Breast epithelium (tissue), 4 donors: Measurements from ENCODE around the gene NPTXR. TPM values are rescaled to one million over a fixed set of nuclear protein-coding genes. Genes with fewer than 3 reads are reported as not detected.

Experiments used
- DNase-seq, 2 donors: peaks; one replicate each; pipeline ENCODE4 v3.0.0-alpha.2; 2019; ENCODE audit warnings: low spot score in 2 of 2
- H3K27ac ChIP-seq, 2 donors: fragments of 200-600 bp; sonication (generic) in 1 of 2; one replicate each; pipeline ENCODE4 v1.5.1; 2016 to 2019; ENCODE audit warnings: mild to moderate bottlenecking in 1 of 2
- H3K27me3 ChIP-seq, 2 donors: fragments of 200-600 bp; sonication (generic) in 1 of 2; one replicate each; pipeline versions ENCODE4 v1.5.1 to v1.6.0; 2017 to 2019; ENCODE audit warnings: control low read depth in 1 of 2, mild to moderate bottlenecking in 1 of 2
- H3K36me3 ChIP-seq: fragments of 200-600 bp; one replicate; pipeline ENCODE4 v1.5.1; 2019
- H3K4me1 ChIP-seq, 2 donors: fragments of 200-600 bp; sonication (generic); one replicate each; pipeline ENCODE4 v1.5.1; 2016 to 2019; ENCODE audit warnings: control low read depth in 1 of 2
- H3K4me3 ChIP-seq, 3 donors: fragments of 200-600 bp; sonication (generic); 1 replicate in 2 of 3; 2 replicates in 1 of 3; pipeline ENCODE4 v1.5.1; 2016 to 2019; ENCODE audit warnings: mild to moderate bottlenecking in 3 of 3, moderate library complexity in 2 of 3
- H3K9me3 ChIP-seq, 2 donors: fragments of 200-600 bp; sonication (generic) in 1 of 2; one replicate each; pipeline ENCODE4 v1.5.1; 2016 to 2019; ENCODE audit warnings: control low read depth in 1 of 2
- POLR2A ChIP-seq: fragments of 450-650 bp; IDR thresholded peaks from one replicate; pipeline ENCODE4 v1.6.1; 2016; ENCODE audit warnings: antibody characterized with exemption, mild to moderate bottlenecking, moderate library complexity
- POLR2AphosphoS5 ChIP-seq, 3 donors: sonication (generic); formaldehyde crosslinking; IDR thresholded peaks; one replicate each; pipeline ENCODE4 v1.6.1; 2017; ENCODE audit warnings: antibody characterized with exemption in 3 of 3
- intact Hi-C: fragments of 100-400 bp; cut with DNase I; formaldehyde crosslinking; loops from one replicate; pipeline ENCODE4 v1.15.1; 2023; ENCODE audit warnings: low total_unique reads
- total RNA-seq, 3 donors: library from RNA; depleted of rRNA; stranded (reverse); fragments of >200 nt; gene quantifications; one replicate each; pipeline ENCODE4 v1.1.0, GENCODE V29; 2016
- TF ChIP-seq, protein P1 (sequence below), 3 donors: fragments of 450-650 bp; IDR thresholded peaks; one replicate each; pipeline ENCODE4 v1.5.1; 2016 to 2017; ENCODE audit warnings: antibody characterized with exemption in 3 of 3, mild to moderate bottlenecking in 3 of 3, moderate library complexity in 3 of 3

NPTXR gene
- total RNA-seq = 1 to 10 TPM; 3.7 to 4.6 (median 4.5) TPM

DNA sequence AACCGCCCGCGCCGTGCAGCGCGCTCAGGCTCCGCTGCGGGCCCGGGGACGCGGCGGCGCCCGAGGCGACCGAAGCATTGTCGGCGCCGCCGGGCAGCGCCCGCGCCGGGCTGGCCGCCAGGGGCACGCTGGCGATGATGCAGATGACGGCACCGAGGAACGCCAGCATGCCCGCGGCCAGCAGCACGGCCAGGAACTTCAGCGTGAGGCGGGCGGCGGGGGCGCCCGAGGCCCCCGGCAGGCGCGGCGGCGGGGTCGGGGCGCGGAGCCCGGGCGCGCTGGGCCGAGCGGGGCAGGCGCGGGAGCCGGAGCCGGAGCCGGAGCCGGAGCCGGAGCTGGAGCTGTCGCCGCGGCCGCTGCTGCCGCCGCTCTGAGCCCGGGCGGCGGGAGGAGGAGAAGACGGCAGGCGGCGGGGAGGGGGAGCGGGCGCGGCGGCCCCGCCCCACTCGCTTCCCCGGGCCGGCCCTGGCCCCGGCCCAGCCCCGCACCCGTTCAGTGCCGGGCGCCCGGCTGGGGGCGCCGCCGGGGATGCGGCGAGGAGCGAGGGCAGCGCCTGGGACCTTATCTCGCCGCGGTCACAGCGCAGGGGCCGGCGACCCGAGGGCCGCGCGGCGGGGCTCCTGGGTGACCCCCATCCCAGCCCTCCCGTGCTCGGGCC, at the start of gene NPTXR:
Gene NPTXR (minus strand): TSS at position 372 of the 658 bp plus-strand sequence.
- Histone ChIP-seq H3K27ac (peak within 1 kb of the TSS in 1 of 2 donors; percentile 52), H3K36me3 (no peaks in the 10 kb centered on the region), H3K27me3 (no peaks in the 10 kb centered on the region), H3K4me1 (peaks cover 3 to 8% of the 10 kb centered on the region in 2 donors), H3K9me3 (no peaks in the 10 kb centered on the region), H3K4me3 (peak within 1 kb of the TSS; percentile 27 to 67 (median 58))
- no peak for DNase-seq
- TF ChIP-seq POLR2AphosphoS5 (IDR thresholded peaks at IDR 0.05) (no peak), POLR2A (no peak)
- intact Hi-C loops = no loop called here

DNA sequence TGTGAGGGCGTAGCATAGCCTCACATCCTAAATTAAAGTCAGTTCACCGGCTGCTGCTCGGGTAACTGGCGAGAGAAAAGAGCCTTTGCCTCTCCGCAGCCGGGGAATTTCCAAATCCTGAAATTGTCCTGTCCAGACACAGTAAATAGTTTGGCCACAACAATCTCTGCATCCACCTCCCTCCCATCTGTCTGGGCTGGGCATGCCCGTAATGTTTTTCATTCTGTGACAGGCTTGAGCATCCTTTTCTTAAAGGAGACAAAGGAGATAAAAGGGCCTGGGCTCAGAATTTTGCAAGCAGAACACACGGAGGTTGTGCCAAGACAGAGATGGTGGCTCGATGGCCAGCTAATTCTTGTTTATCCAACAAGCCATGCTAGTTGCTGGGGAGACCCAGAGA, 47.4 kb upstream of the NPTXR start:
- no peaks in the 10 kb centered on the region for H3K4me1 ChIP-seq
- H3K27ac ChIP-seq = no peak overlapping the region
- intact Hi-C loops = no loop called here
- H3K27me3 ChIP-seq = no peaks in the 10 kb centered on the region
- TF ChIP-seq POLR2AphosphoS5 (IDR thresholded peaks at IDR 0.05) = no peak
- TF ChIP-seq, protein P1, sequence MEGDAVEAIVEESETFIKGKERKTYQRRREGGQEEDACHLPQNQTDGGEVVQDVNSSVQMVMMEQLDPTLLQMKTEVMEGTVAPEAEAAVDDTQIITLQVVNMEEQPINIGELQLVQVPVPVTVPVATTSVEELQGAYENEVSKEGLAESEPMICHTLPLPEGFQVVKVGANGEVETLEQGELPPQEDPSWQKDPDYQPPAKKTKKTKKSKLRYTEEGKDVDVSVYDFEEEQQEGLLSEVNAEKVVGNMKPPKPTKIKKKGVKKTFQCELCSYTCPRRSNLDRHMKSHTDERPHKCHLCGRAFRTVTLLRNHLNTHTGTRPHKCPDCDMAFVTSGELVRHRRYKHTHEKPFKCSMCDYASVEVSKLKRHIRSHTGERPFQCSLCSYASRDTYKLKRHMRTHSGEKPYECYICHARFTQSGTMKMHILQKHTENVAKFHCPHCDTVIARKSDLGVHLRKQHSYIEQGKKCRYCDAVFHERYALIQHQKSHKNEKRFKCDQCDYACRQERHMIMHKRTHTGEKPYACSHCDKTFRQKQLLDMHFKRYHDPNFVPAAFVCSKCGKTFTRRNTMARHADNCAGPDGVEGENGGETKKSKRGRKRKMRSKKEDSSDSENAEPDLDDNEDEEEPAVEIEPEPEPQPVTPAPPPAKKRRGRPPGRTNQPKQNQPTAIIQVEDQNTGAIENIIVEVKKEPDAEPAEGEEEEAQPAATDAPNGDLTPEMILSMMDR (IDR thresholded peaks at IDR 0.05) = no peak
- DNase-seq = no peak
- H3K4me3 ChIP-seq = no peak overlapping the region
- no peaks in the 10 kb centered on the region for H3K9me3 ChIP-seq
- no peaks in the 10 kb centered on the region for H3K36me3 ChIP-seq

DNA sequence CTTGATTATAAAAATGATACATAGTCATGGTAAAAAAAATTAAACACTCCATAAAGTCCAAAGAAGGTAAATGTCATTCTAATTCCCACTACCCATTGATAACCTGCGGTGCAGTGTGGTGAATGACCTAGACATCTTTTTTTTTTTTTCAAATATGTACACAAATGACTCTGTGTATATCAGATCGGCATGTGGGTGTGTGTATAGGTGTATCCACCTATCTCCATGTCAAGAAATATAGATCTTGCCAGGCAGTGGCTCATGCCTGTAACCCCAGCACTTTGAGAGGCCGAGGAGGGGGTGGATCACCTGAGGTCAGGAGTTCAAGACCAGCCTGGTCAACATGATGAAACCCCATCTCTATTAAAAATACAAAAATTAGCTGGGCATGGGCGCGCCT, 46.5 kb upstream of the NPTXR start:
- no peak overlapping the region for H3K4me3 ChIP-seq
- intact Hi-C loops = no loop called here
- no peaks in the 10 kb centered on the region for H3K36me3 ChIP-seq
- H3K27ac ChIP-seq = no peak overlapping the region
- TF ChIP-seq, protein P1 (IDR thresholded peaks at IDR 0.05) = no peak
- no peak for TF ChIP-seq POLR2A
- no peak for TF ChIP-seq POLR2AphosphoS5 (IDR thresholded peaks at IDR 0.05)
- no peaks in the 10 kb centered on the region for H3K4me1 ChIP-seq
- H3K27me3 ChIP-seq = no peaks in the 10 kb centered on the region
- no peaks in the 10 kb centered on the region for H3K9me3 ChIP-seq
- DNase-seq = no peak

DNA sequence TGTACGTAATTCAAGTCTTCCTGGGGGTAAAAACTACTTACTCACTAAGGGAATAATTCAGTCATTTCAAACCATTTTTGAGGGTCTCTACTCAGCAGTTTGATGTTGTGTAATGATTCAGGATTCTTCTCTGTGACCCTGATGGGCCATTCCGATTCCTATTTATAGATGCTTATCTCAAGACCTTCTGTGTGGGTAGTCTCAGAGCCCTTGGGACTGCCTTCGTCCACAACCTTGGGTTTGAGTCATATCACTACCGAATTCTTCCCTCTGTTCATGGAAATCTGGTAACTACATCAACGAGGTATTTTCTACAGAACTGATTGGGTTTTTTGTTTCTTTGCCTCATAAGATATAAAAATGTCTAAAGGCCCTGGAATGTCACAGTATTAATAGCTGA, 42.5 kb upstream of the NPTXR start:
- Histone ChIP-seq H3K27me3 (no peaks in the 10 kb centered on the region), H3K4me1 (peaks cover 6 to 14% of the 10 kb centered on the region in 2 donors), H3K4me3 (no peak overlapping the region), H3K36me3 (no peaks in the 10 kb centered on the region), H3K27ac (no peak overlapping the region), H3K9me3 (no peaks in the 10 kb centered on the region)
- intact Hi-C loops = no loop called here
- TF ChIP-seq POLR2AphosphoS5 (IDR thresholded peaks at IDR 0.05) = no peak
- TF ChIP-seq, protein P1 (IDR thresholded peaks at IDR 0.05) = no peak
- no peak for TF ChIP-seq POLR2A
- DNase-seq = no peak

DNA sequence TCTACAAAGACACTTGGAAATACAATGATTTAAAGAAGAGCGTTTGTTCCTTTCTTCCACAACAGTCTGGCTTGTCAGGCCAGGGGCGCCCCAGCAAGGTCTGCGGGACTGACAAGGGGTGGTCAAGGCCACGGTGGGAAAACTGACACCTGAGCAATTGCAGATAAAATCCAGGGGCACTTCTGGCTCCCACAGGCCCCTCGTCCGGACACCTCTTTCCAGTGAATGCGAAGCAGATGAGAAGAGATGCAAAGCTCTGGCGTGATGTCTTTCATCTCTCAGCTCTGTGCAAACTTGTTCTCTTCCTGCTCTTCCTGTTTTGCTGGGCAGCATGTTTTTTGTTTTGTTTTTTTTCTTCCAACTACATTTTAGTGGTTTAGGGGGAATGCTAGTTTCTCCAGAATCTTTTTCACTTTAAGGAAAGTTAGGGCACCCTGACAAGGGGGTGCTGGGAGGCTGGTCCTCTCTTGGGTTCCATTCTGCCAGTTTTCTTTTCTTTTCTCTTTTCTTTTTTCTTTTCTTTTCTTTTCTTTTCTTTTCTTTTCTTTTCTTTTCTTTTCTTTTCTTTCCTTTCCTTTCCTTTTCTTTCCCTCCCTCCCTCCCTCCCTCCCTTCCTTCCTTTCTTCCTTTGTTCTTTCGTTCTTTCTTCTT, 39.3 kb upstream of the NPTXR start:
- H3K9me3 ChIP-seq = no peaks in the 10 kb centered on the region
- H3K4me3 ChIP-seq = no peak overlapping the region
- peaks cover 6 to 14% of the 10 kb centered on the region in 2 donors for H3K4me1 ChIP-seq
- H3K36me3 ChIP-seq = no peaks in the 10 kb centered on the region
- TF ChIP-seq, protein P1 (IDR thresholded peaks at IDR 0.05) = no peak
- TF ChIP-seq POLR2AphosphoS5 (IDR thresholded peaks at IDR 0.05) (no peak), POLR2A (no peak)
- no peaks in the 10 kb centered on the region for H3K27me3 ChIP-seq
- no peak for DNase-seq
- intact Hi-C loops = no loop called here
- H3K27ac ChIP-seq = peak overlapping the region; percentile 79 to 84
